ENCODE data around the gene OR52B4. TPM values are rescaled to one million over a fixed set of nuclear protein-coding genes. Genes with fewer than 3 reads are reported as not detected.
"Not testable (repeated sequence)": the region's sequence is repeated elsewhere in the genome, so short reads cannot be mapped to it uniquely, and the experiment has no call there.

OR52B4 gene
- total RNA-seq: not detected

- no peak for DNase-seq
- ChIA-PET CTCF (no interaction called here), POLR2A (no interaction called here)
- intact Hi-C loops (cut with micrococcal nuclease): no loop called here
- Mint-ChIP-seq H3K27me3 (peaks cover 2% of the 10 kb centered on the region), H3K4me1 (ENCODE audit: low read depth) (no peaks in the 10 kb centered on the region), H3K9me3 (peaks cover 2% of the 10 kb centered on the region), H3K36me3 (no peaks in the 10 kb centered on the region), H3K27ac (no peak within 1 kb of the TSS), H3K4me3 (no peak within 1 kb of the TSS)
These were observed at the start of gene OR52B4 for GRCh38 chr11:4368286-4368685. OR52B4 (minus strand) TSS chr11:4368386; CDS start chr11:4368295, 91 bp downstream.

GRCh38 chr11:4416816-4417215, 48.6 kb upstream of the OR52B4 start:
- DNase-seq: no peak
- ChIA-PET POLR2A (no interaction called here), CTCF (no interaction called here)
- Mint-ChIP-seq H3K4me3 (no peak overlapping the region), H3K27ac (no peak overlapping the region), H3K4me1 (ENCODE audit: low read depth) (no peaks in the 10 kb centered on the region), H3K27me3 (peaks cover 2% of the 10 kb centered on the region), H3K9me3 (no peaks in the 10 kb centered on the region), H3K36me3 (no peaks in the 10 kb centered on the region)
- intact Hi-C loops (cut with micrococcal nuclease): no loop called here

GRCh38 chr11:4416306-4416705, 48.1 kb upstream of the OR52B4 start:
- no peaks in the 10 kb centered on the region for H3K4me1 Mint-ChIP-seq (ENCODE audit: low read depth)
- no peak overlapping the region for H3K27ac Mint-ChIP-seq
- no peaks in the 10 kb centered on the region for H3K9me3 Mint-ChIP-seq
- H3K4me3 Mint-ChIP-seq: no peak overlapping the region
- ChIA-PET CTCF (no interaction called here), POLR2A (no interaction called here)
- no peak for DNase-seq
- intact Hi-C loops (cut with micrococcal nuclease): no loop called here
- H3K27me3 Mint-ChIP-seq: peaks cover 3% of the 10 kb centered on the region
- H3K36me3 Mint-ChIP-seq: no peaks in the 10 kb centered on the region

- H3K4me1 Mint-ChIP-seq (ENCODE audit: low read depth); POLR2A ChIA-PET; CTCF ChIA-PET; H3K36me3 Mint-ChIP-seq; intact Hi-C loops (cut with micrococcal nuclease); H3K27ac Mint-ChIP-seq; H3K4me3 Mint-ChIP-seq; H3K9me3 Mint-ChIP-seq; DNase-seq: not testable (repeated sequence)
- peaks cover 26% of the 10 kb centered on the region for H3K27me3 Mint-ChIP-seq
These were observed 38.0 kb upstream of the OR52B4 start for GRCh38 chr11:4406206-4406605.

GRCh38 chr11:4393858-4394223, 25.7 kb upstream of the OR52B4 start:
- ChIA-PET POLR2A (interaction anchor here (0.6 to 0.7 kb wide), 2 partner anchors 17 to 91 kb away, joined by 3 read pairs; no protein-coding TSS in a partner anchor), CTCF (no interaction called here)
- DNase-seq: no peak
- intact Hi-C loops (cut with micrococcal nuclease): loop anchor here (1.0 to 2.0 kb wide), 3 partner anchors 99 to 215 kb away; partner anchors contain the start of gene TRIM68
- Mint-ChIP-seq H3K27ac (peak overlapping the region; percentile 91), H3K27me3 (peaks cover 13% of the 10 kb centered on the region), H3K4me3 (peak overlapping the region; percentile 90), H3K9me3 (peaks cover 7% of the 10 kb centered on the region), H3K36me3 (peaks cover 32% of the 10 kb centered on the region), H3K4me1 (ENCODE audit: low read depth) (peaks cover 32% of the 10 kb centered on the region)

- Mint-ChIP-seq H3K27me3 (peaks cover 13% of the 10 kb centered on the region), H3K9me3 (peaks cover 3% of the 10 kb centered on the region), H3K27ac (peak within 1 kb of the TSS; percentile 91), H3K4me1 (ENCODE audit: low read depth) (peaks cover 32% of the 10 kb centered on the region), H3K4me3 (peak within 1 kb of the TSS; percentile 90), H3K36me3 (peaks cover 36% of the 10 kb centered on the region)
- intact Hi-C loops (cut with micrococcal nuclease): loop anchor here (1.0 to 2.0 kb wide), 3 partner anchors 100 to 215 kb away; partner anchors contain the start of gene TRIM68
- DNase-seq: peak; percentile 95
- POLR2A ChIA-PET: interaction anchor here (0.5 to 0.7 kb wide), 3 partner anchors 18 to 253 kb away, joined by 3 to 4 read pairs (median 3); no protein-coding TSS in a partner anchor
- CTCF ChIA-PET: interaction anchor here (1.0 kb wide), 1 partner anchor 206 kb away, joined by 4 read pairs; no protein-coding TSS in a partner anchor
These were observed 25.1 kb upstream of the OR52B4 start, which contains the start of gene TRIM21 for GRCh38 chr11:4393209-4393857. TRIM21 (minus strand) TSS chr11:4393702; CDS start chr11:4390409, 3,293 bp downstream.

GRCh38 chr11:4388221-4388620, 20.0 kb upstream of the OR52B4 start:
- Mint-ChIP-seq H3K4me1 (ENCODE audit: low read depth) (peaks cover 27% of the 10 kb centered on the region), H3K4me3 (no peak overlapping the region), H3K9me3 (no peaks in the 10 kb centered on the region), H3K27ac (no peak overlapping the region), H3K27me3 (no peaks in the 10 kb centered on the region), H3K36me3 (peaks cover 72% of the 10 kb centered on the region)
- intact Hi-C loops (cut with micrococcal nuclease): no loop called here
- no peak for DNase-seq
- CTCF ChIA-PET: interaction anchor here (1.6 kb wide), 1 partner anchor 201 kb away, joined by 5 read pairs; no protein-coding TSS in a partner anchor
- POLR2A ChIA-PET: no interaction called here

GRCh38 chr11:4385978-4386740, 18.0 kb upstream of the OR52B4 start:
- Mint-ChIP-seq H3K36me3 (peaks cover 66% of the 10 kb centered on the region), H3K4me1 (ENCODE audit: low read depth) (peaks cover 11% of the 10 kb centered on the region), H3K4me3 (no peak overlapping the region), H3K27ac (no peak overlapping the region), H3K27me3 (no peaks in the 10 kb centered on the region), H3K9me3 (no peaks in the 10 kb centered on the region)
- intact Hi-C loops (cut with micrococcal nuclease): no loop called here
- ChIA-PET POLR2A (no interaction called here), CTCF (no interaction called here)
- DNase-seq: no peak

- Mint-ChIP-seq H3K36me3 (peaks cover 35% of the 10 kb centered on the region), H3K4me1 (ENCODE audit: low read depth) (no peaks in the 10 kb centered on the region), H3K27ac (no peak overlapping the region), H3K9me3 (no peaks in the 10 kb centered on the region), H3K27me3 (no peaks in the 10 kb centered on the region), H3K4me3 (no peak overlapping the region)
- intact Hi-C loops (cut with micrococcal nuclease): no loop called here
- no peak for DNase-seq
- POLR2A ChIA-PET: no interaction called here
- CTCF ChIA-PET: no interaction called here
These were observed 13.7 kb upstream of the OR52B4 start for GRCh38 chr11:4381901-4382300.

GRCh38 chr11:4375431-4376140, 7.4 kb upstream of the OR52B4 start:
- CTCF ChIA-PET: interaction anchor here (1.2 kb wide), 1 partner anchor 189 kb away, joined by 3 read pairs; no protein-coding TSS in a partner anchor
- peaks cover 2% of the 10 kb centered on the region for H3K27me3 Mint-ChIP-seq
- no peak overlapping the region for H3K27ac Mint-ChIP-seq
- H3K36me3 Mint-ChIP-seq: no peaks in the 10 kb centered on the region
- intact Hi-C loops (cut with micrococcal nuclease): no loop called here
- no peak overlapping the region for H3K4me3 Mint-ChIP-seq
- no peaks in the 10 kb centered on the region for H3K4me1 Mint-ChIP-seq (ENCODE audit: low read depth)
- DNase-seq: no peak
- no peaks in the 10 kb centered on the region for H3K9me3 Mint-ChIP-seq
- POLR2A ChIA-PET: interaction anchor here (1.4 kb wide), 1 partner anchor 16 kb away, joined by 3 read pairs; no protein-coding TSS in a partner anchor

- intact Hi-C loops (cut with micrococcal nuclease): no loop called here
- Mint-ChIP-seq H3K27me3 (peaks cover 2% of the 10 kb centered on the region), H3K9me3 (no peaks in the 10 kb centered on the region), H3K4me3 (no peak overlapping the region), H3K4me1 (ENCODE audit: low read depth) (no peaks in the 10 kb centered on the region), H3K36me3 (no peaks in the 10 kb centered on the region), H3K27ac (no peak overlapping the region)
- DNase-seq: no peak
- POLR2A ChIA-PET: no interaction called here
- CTCF ChIA-PET: no interaction called here
These were observed 2.0 kb upstream of the OR52B4 start for GRCh38 chr11:4370166-4370565.

- H3K4me1 Mint-ChIP-seq (ENCODE audit: low read depth); intact Hi-C loops (cut with micrococcal nuclease); H3K4me3 Mint-ChIP-seq; CTCF ChIA-PET; H3K27me3 Mint-ChIP-seq; H3K9me3 Mint-ChIP-seq; H3K27ac Mint-ChIP-seq; POLR2A ChIA-PET; H3K36me3 Mint-ChIP-seq; DNase-seq: not testable (repeated sequence)
These were observed 20.0 kb downstream of the OR52B4 start for GRCh38 chr11:4348142-4348541.

All from activated CD4-positive, alpha-beta memory T cell treated with anti-CD3 and anti-CD28 coated beads for 36 hours (primary cell).